OCI-LY3 (cell line): ENCODE measurements around the gene ZPR1.

ENCODE experiments used
- CTCF ChIP-seq: fragments of 200-600, 300-600 bp; sonication (generic); IDR thresholded peaks from 2 replicates; pipeline ENCODE4 v1.5.1; 2014; ENCODE audit warnings: antibody characterized with exemption, low read length, low read depth
- EZH2phosphoT487 ChIP-seq: fragments of 200-600 bp; shearing (Covaris generic); IDR thresholded peaks from 2 replicates; pipeline ENCODE4 v1.6.1; 2018; ENCODE audit warnings: antibody characterized with exemption, mixed run types, low read depth

- no peak for TF ChIP-seq EZH2phosphoT487
- no peak for TF ChIP-seq CTCF
These were observed 42.5 kb upstream of the ZPR1 start for GRCh38 chr11:116830184-116830912.
